Bronchial smooth muscle cell (primary cell): ENCODE data around the gene ALAD. TPM values are rescaled to one million over a fixed set of nuclear protein-coding genes. Genes with fewer than 3 reads are reported as not detected.

ENCODE experiments used
- total RNA-seq: library from RNA; depleted of rRNA; stranded (reverse); fragments of >200 nt; gene quantifications from 2 replicates; pipeline ENCODE4 v1.2.1, GENCODE V29; 2014

Gene ALAD
- total RNA-seq: 36.1 and 36.7 TPM in 2 replicates

GRCh38 chr9:113401027-113401792 lies at the start of gene ALAD:
ALAD (minus strand) TSS chr9:113401284; CDS start chr9:113393559, 7,725 bp downstream.

DNA sequence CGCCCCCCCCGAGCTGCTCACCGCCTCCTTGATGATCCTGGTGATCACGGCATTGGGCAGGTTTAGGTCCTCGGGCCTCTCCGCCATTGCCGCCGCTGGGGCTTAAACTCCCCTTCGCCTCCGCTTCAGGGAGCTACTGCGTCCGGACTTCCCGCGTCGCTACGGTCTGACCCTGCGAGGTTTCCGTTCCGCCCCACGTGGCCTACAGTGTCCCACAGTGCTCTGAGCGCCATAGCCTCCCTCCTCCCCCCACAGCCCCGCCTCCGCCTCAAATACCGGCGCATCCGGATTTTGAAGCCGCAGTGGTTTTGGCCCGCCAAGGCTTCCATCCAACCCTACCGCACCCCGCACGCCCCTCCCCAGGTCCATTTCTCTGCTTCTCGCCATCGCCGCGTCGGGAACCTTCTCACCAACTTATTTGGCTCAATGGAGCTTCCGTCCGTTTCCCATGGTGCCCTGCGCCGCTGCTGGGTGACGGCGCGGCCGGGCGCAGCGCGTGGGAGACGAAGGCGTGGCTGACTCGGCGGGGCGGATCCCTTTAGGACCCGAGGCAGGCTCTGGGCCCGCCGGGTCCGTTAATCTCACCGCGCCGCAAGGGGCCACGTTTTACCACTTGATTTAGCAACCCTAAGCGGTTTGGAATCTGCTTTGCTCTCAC lies 9.3 kb upstream of the ALAD start, which contains the start of the genes C9orf43 and POLE3:
C9orf43 (plus strand) TSS at position 541 of the 658 bp plus-strand sequence. CDS start 2,747 bp downstream, outside the sequence.
POLE3 (minus strand) TSS at position 469 of the 658 bp plus-strand sequence; CDS start at position 87, 382 bp downstream.

DNA sequence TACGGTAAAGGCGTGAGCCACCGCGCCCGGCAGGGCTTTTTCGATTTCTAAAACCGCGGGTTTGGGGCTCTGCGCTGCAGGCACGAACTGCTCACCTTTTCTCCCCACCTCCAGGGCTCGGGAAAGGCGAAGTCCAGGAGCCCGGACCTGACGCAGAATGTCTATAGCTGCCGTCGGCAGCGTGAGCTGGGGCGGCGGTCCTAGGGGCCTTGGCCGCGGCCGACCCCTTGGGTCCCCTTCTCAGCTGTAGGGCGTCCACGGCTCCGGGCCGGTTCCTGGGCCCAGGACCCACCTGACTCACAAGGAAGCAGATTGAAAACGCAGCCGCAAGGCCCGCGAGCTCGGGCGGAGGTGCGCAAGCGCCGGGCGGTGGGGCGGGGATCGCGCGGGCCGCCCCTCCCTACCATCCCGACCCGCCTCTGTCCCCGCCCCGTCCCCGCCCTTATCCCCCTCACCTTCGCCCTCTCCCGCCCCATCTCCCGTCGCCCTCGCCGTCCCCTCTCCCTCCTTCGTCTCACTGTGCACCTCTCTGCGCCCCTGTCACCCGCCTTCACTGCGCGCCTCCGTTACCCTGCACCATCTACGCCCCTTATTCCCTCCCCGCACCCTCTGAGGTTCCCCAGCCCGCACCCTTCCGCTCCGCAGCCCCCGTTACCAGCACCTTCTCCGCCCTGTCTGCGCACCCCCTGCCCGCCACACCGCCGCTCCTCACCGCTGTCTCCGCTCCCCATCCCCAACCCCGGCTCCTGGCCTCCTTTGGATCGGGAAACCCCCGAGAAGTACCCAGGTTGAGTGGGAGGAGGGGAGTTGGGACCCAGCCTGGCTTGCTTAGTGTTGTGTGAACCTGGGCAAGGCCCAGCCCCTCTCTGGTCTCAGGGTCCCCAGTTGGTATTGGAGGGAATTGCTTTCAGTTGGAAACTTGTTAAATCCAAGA lies 24.2 kb downstream of the ALAD start, which contains the start of gene HDHD3:
HDHD3 (minus strand) TSS at position 353 of the 934 bp plus-strand sequence. CDS start 2,632 bp downstream, outside the sequence.

GRCh38 chr9:113349445-113350094 lies 51.5 kb downstream of the ALAD start, which contains the start of gene BSPRY:
BSPRY (plus strand) TSS chr9:113349541; CDS start chr9:113349580, 39 bp downstream.

GRCh38 chr9:113340011-113340699 lies 60.9 kb downstream of the ALAD start, which contains the start of gene WDR31:
WDR31 (minus strand) TSS chr9:113340275; CDS start chr9:113332022, 8,253 bp downstream.

Other genes with a start within 250 kb of the ALAD start
- 12.6 and 13.7 TPM in 2 replicates for gene FKBP15, start 180.0 kb downstream of the ALAD start, total RNA-seq
- 8.2 and 19.9 TPM in 2 replicates for gene SLC31A1, start 179.7 kb downstream of the ALAD start, total RNA-seq
- gene CDC26, start 125.7 kb downstream of the ALAD start, total RNA-seq: 47.1 and 64.3 TPM in 2 replicates
- 16.8 and 17.7 TPM in 2 replicates for gene PRPF4, start 125.6 kb downstream of the ALAD start, total RNA-seq
- gene RNF183, start 97.9 kb downstream of the ALAD start, total RNA-seq: not detected in 2 replicates
- gene WDR31, start 61.0 kb downstream of the ALAD start, total RNA-seq: 2.8 and 3.8 TPM in 2 replicates
- not detected in 2 replicates for gene BSPRY, start 51.7 kb downstream of the ALAD start, total RNA-seq
- 7.2 and 11.2 TPM in 2 replicates for gene HDHD3, start 24.3 kb downstream of the ALAD start, total RNA-seq
- 14.6 and 19.1 TPM in 2 replicates for gene POLE3, start 9.4 kb upstream of the ALAD start, total RNA-seq
- gene C9orf43, start 9.5 kb upstream of the ALAD start, total RNA-seq: 0.16 and 0.26 TPM in 2 replicates
- gene RGS3, start 62.4 kb upstream of the ALAD start, total RNA-seq: 20.8 and 60.0 TPM in 2 replicates